Fibroblast of lung (primary cell): ENCODE results near the gene GPR155. TPM values are rescaled to one million over a fixed set of nuclear protein-coding genes. Genes with fewer than 3 reads are reported as not detected.
"Not testable (repeated sequence)": the region's sequence is repeated elsewhere in the genome, so short reads cannot be mapped to it uniquely, and the experiment has no call there.

ENCODE experiments used
- DNase-seq, 2 donors: peaks; one replicate each; pipeline versions ENCODE4 v3.0.0 to v3.0.0-alpha.2; 2010; ENCODE audit warnings: low read depth in 2 of 2
- H2AFZ ChIP-seq: 2 replicates; pipeline ENCODE4 v1.5.1; 2012; ENCODE audit warnings: low read length, control low read depth, inconsistent platforms
- H3K27ac ChIP-seq: 2 replicates; pipeline ENCODE4 v1.5.1; 2011; ENCODE audit warnings: low read length, control low read depth; ENCODE audit not compliant: insufficient read depth
- H3K27me3 ChIP-seq: 2 replicates; pipeline ENCODE4 v1.5.1; 2011; ENCODE audit warnings: mild to moderate bottlenecking, low read length; ENCODE audit not compliant: control insufficient read depth, insufficient read depth
- H3K36me3 ChIP-seq: 2 replicates; pipeline ENCODE4 v1.5.1; 2011; ENCODE audit warnings: low read length; ENCODE audit not compliant: control insufficient read depth, insufficient read depth
- H3K4me1 ChIP-seq: 2 replicates; pipeline ENCODE4 v1.5.1; 2011; ENCODE audit warnings: low read length; ENCODE audit not compliant: control insufficient read depth, insufficient read depth; ENCODE audit errors: extremely low read depth
- H3K4me2 ChIP-seq: 2 replicates; pipeline ENCODE4 v1.5.1; 2011; ENCODE audit warnings: low read length, control low read depth; ENCODE audit not compliant: insufficient read depth; ENCODE audit errors: extremely low read depth
- H3K4me3 ChIP-seq, 4 experiments: fragments of 200-600 bp in 1 of 4; sonication (generic) in 1 of 4; replicated peaks in 1 of 4; 2 replicates each; pipeline ENCODE4 v1.5.1; 2011 to 2016; ENCODE audit warnings: low read length in 4 of 4, low read depth in 3 of 4, mild to moderate bottlenecking in 3 of 4, control low read depth in 2 of 4, inconsistent platforms in 1 of 4, mixed read lengths in 1 of 4; ENCODE audit not compliant: insufficient read depth in 1 of 4; ENCODE audit errors: control extremely low read depth in 1 of 4
- H3K79me2 ChIP-seq: 2 replicates; pipeline ENCODE4 v1.5.1; 2012; ENCODE audit warnings: mild to moderate bottlenecking, low read length, inconsistent platforms; ENCODE audit not compliant: control insufficient read depth, insufficient read depth
- H3K9ac ChIP-seq: 2 replicates; pipeline ENCODE4 v1.5.1; 2011; ENCODE audit warnings: mild to moderate bottlenecking, low read length, control low read depth; ENCODE audit not compliant: insufficient read depth
- H3K9me3 ChIP-seq: 2 replicates; pipeline ENCODE4 v1.5.1; 2012; ENCODE audit warnings: low read depth, low read length; ENCODE audit not compliant: control insufficient read depth, insufficient read depth
- H4K20me1 ChIP-seq: 2 replicates; pipeline ENCODE4 v1.5.1; 2011; ENCODE audit warnings: low read length; ENCODE audit not compliant: control insufficient read depth, insufficient read depth; ENCODE audit errors: extremely low read depth
- CTCF ChIP-seq, 2 donors: IDR thresholded peaks in 1 of 2; conservative IDR thresholded peaks in 1 of 2; 1 replicate in 1 of 2; 2 replicates in 1 of 2; pipeline ENCODE4 v1.5.1; 2011 to 2012; ENCODE audit warnings: low read length in 2 of 2, control low read depth in 1 of 2, inconsistent platforms in 1 of 2, low read depth in 1 of 2, mild to moderate bottlenecking in 1 of 2
- EZH2 ChIP-seq: IDR thresholded peaks from 2 replicates; pipeline ENCODE4 v1.5.1; 2012; ENCODE audit warnings: low read length, control low read depth, mild to moderate bottlenecking; ENCODE audit errors: missing control alignments
- polyA plus RNA-seq, 2 donors: library from polyadenylated mRNA; depleted of rRNA in 1 of 2; stranded (reverse) in 1 of 2; unstranded in 1 of 2; fragments of >200 nt; gene quantifications; 2 replicates each; pipeline ENCODE4 v1.2.1, GENCODE V29; 2011 to 2012; ENCODE audit warnings: missing spikeins in 1 of 2
- total RNA-seq: library from RNA; depleted of rRNA; stranded (reverse); fragments of >200 nt; gene quantifications from 2 replicates; pipeline ENCODE4 v1.2.1, GENCODE V29; 2014

The GPR155 gene
- total and polyA plus RNA-seq, 2 donors (not counting 1 experiment from before 2014, with no cell fraction given) = 5.1 to 6.4 TPM

GRCh38 chr2:174487820-174488162, 962 bp upstream of the GPR155 start:
- no peaks in the 10 kb centered on the region for H4K20me1 ChIP-seq
- H3K4me2 ChIP-seq = peak overlapping the region; percentile 88

GRCh38 chr2:174487108-174487819, 435 bp upstream of the GPR155 start:
- Histone ChIP-seq H3K79me2 (no peaks in the 10 kb centered on the region), H3K27me3 (no peaks in the 10 kb centered on the region), H3K27ac (peak overlapping the region; percentile 85), H2AFZ (peak overlapping the region; percentile 98), H3K4me3 (peak overlapping the region; percentile 78 to 86 (median 85)), H3K4me2 (peak overlapping the region; percentile 88), H3K9me3 (no peaks in the 10 kb centered on the region), H4K20me1 (no peaks in the 10 kb centered on the region), H3K4me1 (no peaks in the 10 kb centered on the region), H3K36me3 (no peaks in the 10 kb centered on the region), H3K9ac (peak overlapping the region; percentile 48)
- DNase-seq = peak; percentile 97 to 98
- TF ChIP-seq EZH2 (no peak), CTCF (conservative IDR thresholded peaks at IDR 0.05 in 1 of 2, IDR thresholded peaks at IDR 0.05 in 1 of 2; ENCODE audit: low read depth in 1 of 2, low read length in 2 of 2) (no peak)

More at GRCh38 chr2:174487820-174488162, 962 bp upstream of the GPR155 start:
- Histone ChIP-seq H3K4me1 (no peaks in the 10 kb centered on the region), H3K9me3 (no peaks in the 10 kb centered on the region), H3K27ac (no peak overlapping the region), H3K36me3 (no peaks in the 10 kb centered on the region), H3K27me3 (no peaks in the 10 kb centered on the region), H3K4me3 (peak overlapping the region in 3 of 4 experiments; percentile 78 to 86 (median 83)), H3K9ac (no peak overlapping the region), H3K79me2 (no peaks in the 10 kb centered on the region), H2AFZ (no peak overlapping the region)
- no peak for TF ChIP-seq CTCF (conservative IDR thresholded peaks at IDR 0.05 in 1 of 2, IDR thresholded peaks at IDR 0.05 in 1 of 2; ENCODE audit: low read depth in 1 of 2, low read length in 2 of 2)
- TF ChIP-seq EZH2 = no peak
- peak in 1 of 2 donors; percentile 3 for DNase-seq

- Histone ChIP-seq H2AFZ (peak overlapping the region; percentile 95), H4K20me1 (no peaks in the 10 kb centered on the region), H3K27me3 (no peaks in the 10 kb centered on the region), H3K9ac (peak overlapping the region; percentile 48), H3K79me2 (no peaks in the 10 kb centered on the region), H3K4me2 (peak overlapping the region; percentile 87), H3K36me3 (no peaks in the 10 kb centered on the region), H3K9me3 (no peaks in the 10 kb centered on the region), H3K4me3 (peak overlapping the region; percentile 62 to 86 (median 67)), H3K27ac (no peak overlapping the region), H3K4me1 (no peaks in the 10 kb centered on the region)
- no peak for TF ChIP-seq EZH2
- no peak for TF ChIP-seq CTCF (conservative IDR thresholded peaks at IDR 0.05 in 1 of 2, IDR thresholded peaks at IDR 0.05 in 1 of 2; ENCODE audit: low read depth in 1 of 2, low read length in 2 of 2)
- DNase-seq = peak; percentile 25 to 64
Measured at GRCh38 chr2:174485788-174486562, 854 bp downstream of the GPR155 start.

- H3K9ac ChIP-seq, H3K4me3 ChIP-seq, H3K4me1 ChIP-seq, H3K79me2 ChIP-seq, H3K36me3 ChIP-seq, H3K27me3 ChIP-seq, DNase-seq, H3K4me2 ChIP-seq, H3K9me3 ChIP-seq, H4K20me1 ChIP-seq, H3K27ac ChIP-seq, H2AFZ ChIP-seq: not testable (repeated sequence)
Measured at GRCh38 chr2:174485045-174485444, 1.8 kb downstream of the GPR155 start.
